ENCODE results near the gene CERS6. TPM values are rescaled to one million over a fixed set of nuclear protein-coding genes. Genes with fewer than 3 reads are reported as not detected.

The CERS6 gene
- total RNA-seq, 1 experiment from 2014 or later = 17.3 TPM

Small RNA genes lying within 50 kb of the gene (microRNA-seq; reads per million reads assigned to microRNA genes)
- not detected for gene MIR4774 (ENCODE audit: borderline number of aligned reads)

Other genes starting within 250 kb of the CERS6 start
- gene STK39, start 208.7 kb upstream of the CERS6 start, total RNA-seq (2021) = 20.5 to 22.1 TPM (median 21.6 TPM) in 3 replicates

Data from WTC11 (cell line).